ENCODE results near the gene ZSCAN22.
"Not testable (repeated sequence)": the region's sequence is repeated elsewhere in the genome, so short reads cannot be mapped to it uniquely, and the experiment has no call there.

The ZSCAN22 gene

GRCh38 chr19:58296104-58296503, 30.7 kb upstream of the ZSCAN22 start:
- Histone ChIP-seq H3K27me3 (ENCODE audit: control insufficient read depth in 1 of 2, insufficient read depth in 2 of 2, low read length in 2 of 2) (no peaks in the 10 kb centered on the region), H3K4me3 (ENCODE audit: low read length in 2 of 2) (no peak overlapping the region), H3K4me1 (ENCODE audit: control insufficient read depth, insufficient read depth, low read length) (no peaks in the 10 kb centered on the region), H3K9me3 (ENCODE audit: control insufficient read depth in 2 of 2, low read length in 2 of 2) (peaks cover 7 to 20% of the 10 kb centered on the region in 2 donors), H3K36me3 (ENCODE audit: control insufficient read depth in 2 of 2, insufficient read depth in 2 of 2, low read length in 2 of 2) (peaks cover 49 to 54% of the 10 kb centered on the region in 2 donors), H3K27ac (ENCODE audit: low read length) (no peak overlapping the region), H3K9ac (ENCODE audit: low read length in 2 of 2) (no peak overlapping the region)

GRCh38 chr19:58300620-58301019, 26.2 kb upstream of the ZSCAN22 start:
- H3K4me1 ChIP-seq (ENCODE audit: control insufficient read depth, insufficient read depth, low read length): no peaks in the 10 kb centered on the region
- H3K36me3 ChIP-seq (ENCODE audit: control insufficient read depth in 2 of 2, insufficient read depth in 2 of 2, low read length in 2 of 2): peaks cover 13 to 22% of the 10 kb centered on the region in 2 donors
- no peaks in the 10 kb centered on the region for H3K27me3 ChIP-seq (ENCODE audit: control insufficient read depth in 1 of 2, insufficient read depth in 2 of 2, low read length in 2 of 2)
- H3K4me3 ChIP-seq (ENCODE audit: low read length in 2 of 2): no peak overlapping the region
- H3K27ac ChIP-seq (ENCODE audit: low read length): no peak overlapping the region
- no peaks in the 10 kb centered on the region for H3K9me3 ChIP-seq (ENCODE audit: control insufficient read depth in 2 of 2, low read length in 2 of 2)
- H3K9ac ChIP-seq (ENCODE audit: low read length in 2 of 2): no peak overlapping the region

- peak overlapping the region; percentile 58 for H3K27ac ChIP-seq (ENCODE audit: low read length)
- H3K4me1 ChIP-seq (ENCODE audit: control insufficient read depth, insufficient read depth, low read length): peaks cover 10% of the 10 kb centered on the region
- peak overlapping the region in 1 of 2 donors; percentile 99 for H3K4me3 ChIP-seq (ENCODE audit: low read length in 2 of 2)
- peaks cover 23 to 28% of the 10 kb centered on the region in 2 donors for H3K36me3 ChIP-seq (ENCODE audit: control insufficient read depth in 2 of 2, insufficient read depth in 2 of 2, low read length in 2 of 2)
- peak overlapping the region in 1 of 2 donors; percentile 68 for H3K9ac ChIP-seq (ENCODE audit: low read length in 2 of 2)
- no peaks in the 10 kb centered on the region for H3K9me3 ChIP-seq (ENCODE audit: control insufficient read depth in 2 of 2, low read length in 2 of 2)
- no peaks in the 10 kb centered on the region for H3K27me3 ChIP-seq (ENCODE audit: control insufficient read depth in 1 of 2, insufficient read depth in 2 of 2, low read length in 2 of 2)
These were observed 22.5 kb upstream of the ZSCAN22 start for GRCh38 chr19:58304255-58304654.

DNA sequence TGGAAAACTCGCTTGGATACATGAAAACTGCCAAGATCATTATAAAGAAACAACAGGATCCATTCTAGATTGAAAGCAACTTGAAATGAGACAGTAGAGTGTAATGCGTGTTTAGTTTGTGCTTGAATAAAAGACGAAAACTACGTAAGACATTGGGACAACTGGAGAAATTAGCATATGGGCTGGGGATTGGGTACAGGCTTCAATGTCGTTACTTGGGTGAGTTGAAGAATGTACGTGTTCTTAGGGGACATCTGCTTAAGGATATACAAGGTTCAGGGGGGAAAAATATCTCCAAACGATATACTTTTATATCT, 22.1 kb upstream of the ZSCAN22 start:
- Histone ChIP-seq H3K9ac (ENCODE audit: low read length in 2 of 2) (peak overlapping the region; percentile 68 to 79), H3K27ac (ENCODE audit: low read length) (peak overlapping the region; percentile 58), H3K4me3 (ENCODE audit: low read length in 2 of 2) (peak overlapping the region; percentile 98 to 99), H3K9me3 (ENCODE audit: control insufficient read depth in 2 of 2, low read length in 2 of 2) (no peaks in the 10 kb centered on the region), H3K36me3 (ENCODE audit: control insufficient read depth in 2 of 2, insufficient read depth in 2 of 2, low read length in 2 of 2) (peaks cover 23 to 28% of the 10 kb centered on the region in 2 donors), H3K27me3 (ENCODE audit: control insufficient read depth in 1 of 2, insufficient read depth in 2 of 2, low read length in 2 of 2) (no peaks in the 10 kb centered on the region), H3K4me1 (ENCODE audit: control insufficient read depth, insufficient read depth, low read length) (peaks cover 10% of the 10 kb centered on the region)

GRCh38 chr19:58305065-58305931, 21.5 kb upstream of the ZSCAN22 start, which contains the start of gene ERVK3-1:
Gene ERVK3-1, plus strand, starts transcription at chr19:58305377. Its CDS starts 6,792 bp downstream, at chr19:58312169.
- peak within 1 kb of the TSS; percentile 98 to 99 for H3K4me3 ChIP-seq (ENCODE audit: low read length in 2 of 2)
- H3K27ac ChIP-seq (ENCODE audit: low read length): peak within 1 kb of the TSS; percentile 58
- H3K36me3 ChIP-seq (ENCODE audit: control insufficient read depth in 2 of 2, insufficient read depth in 2 of 2, low read length in 2 of 2): peaks cover 20 to 22% of the 10 kb centered on the region in 2 donors
- peak within 1 kb of the TSS; percentile 94 to 97 for H3K9ac ChIP-seq (ENCODE audit: low read length in 2 of 2)
- peaks cover 10% of the 10 kb centered on the region for H3K4me1 ChIP-seq (ENCODE audit: control insufficient read depth, insufficient read depth, low read length)
- no peaks in the 10 kb centered on the region for H3K9me3 ChIP-seq (ENCODE audit: control insufficient read depth in 2 of 2, low read length in 2 of 2)
- no peaks in the 10 kb centered on the region for H3K27me3 ChIP-seq (ENCODE audit: control insufficient read depth in 1 of 2, insufficient read depth in 2 of 2, low read length in 2 of 2)

GRCh38 chr19:58305932-58306323, 20.9 kb upstream of the ZSCAN22 start:
- Histone ChIP-seq H3K27me3 (ENCODE audit: control insufficient read depth in 1 of 2, insufficient read depth in 2 of 2, low read length in 2 of 2) (no peaks in the 10 kb centered on the region), H3K9ac (ENCODE audit: low read length in 2 of 2) (peak overlapping the region; percentile 94 to 97), H3K27ac (ENCODE audit: low read length) (peak overlapping the region; percentile 58), H3K9me3 (ENCODE audit: control insufficient read depth in 2 of 2, low read length in 2 of 2) (no peaks in the 10 kb centered on the region), H3K4me3 (ENCODE audit: low read length in 2 of 2) (peak overlapping the region; percentile 98 to 99), H3K36me3 (ENCODE audit: control insufficient read depth in 2 of 2, insufficient read depth in 2 of 2, low read length in 2 of 2) (peaks cover 15% of the 10 kb centered on the region in 2 donors), H3K4me1 (ENCODE audit: control insufficient read depth, insufficient read depth, low read length) (peaks cover 10% of the 10 kb centered on the region)

GRCh38 chr19:58307736-58308135, 19.1 kb upstream of the ZSCAN22 start:
- no peak overlapping the region for H3K4me3 ChIP-seq (ENCODE audit: low read length in 2 of 2)
- no peak overlapping the region for H3K27ac ChIP-seq (ENCODE audit: low read length)
- peaks cover 22 to 30% of the 10 kb centered on the region in 2 donors for H3K36me3 ChIP-seq (ENCODE audit: control insufficient read depth in 2 of 2, insufficient read depth in 2 of 2, low read length in 2 of 2)
- H3K27me3 ChIP-seq (ENCODE audit: control insufficient read depth in 1 of 2, insufficient read depth in 2 of 2, low read length in 2 of 2): no peaks in the 10 kb centered on the region
- no peaks in the 10 kb centered on the region for H3K9me3 ChIP-seq (ENCODE audit: control insufficient read depth in 2 of 2, low read length in 2 of 2)
- H3K4me1 ChIP-seq (ENCODE audit: control insufficient read depth, insufficient read depth, low read length): peaks cover 10% of the 10 kb centered on the region
- no peak overlapping the region for H3K9ac ChIP-seq (ENCODE audit: low read length in 2 of 2)

- not testable (repeated sequence) for H3K4me1 ChIP-seq (ENCODE audit: control insufficient read depth, insufficient read depth, low read length); H3K9ac ChIP-seq (ENCODE audit: low read length in 2 of 2); H3K27ac ChIP-seq (ENCODE audit: low read length); H3K4me3 ChIP-seq (ENCODE audit: low read length in 2 of 2); H3K27me3 ChIP-seq (ENCODE audit: control insufficient read depth in 1 of 2, insufficient read depth in 2 of 2, low read length in 2 of 2); H3K9me3 ChIP-seq (ENCODE audit: control insufficient read depth in 2 of 2, low read length in 2 of 2)
- H3K36me3 ChIP-seq (ENCODE audit: control insufficient read depth in 2 of 2, insufficient read depth in 2 of 2, low read length in 2 of 2): peaks cover 42 to 52% of the 10 kb centered on the region in 2 donors
These were observed 16.1 kb upstream of the ZSCAN22 start for GRCh38 chr19:58310685-58311084.

- Histone ChIP-seq H3K36me3 (ENCODE audit: control insufficient read depth in 2 of 2, insufficient read depth in 2 of 2, low read length in 2 of 2) (peaks cover 42 to 56% of the 10 kb centered on the region in 2 donors), H3K4me1 (ENCODE audit: control insufficient read depth, insufficient read depth, low read length) (peaks cover 3% of the 10 kb centered on the region), H3K27ac (ENCODE audit: low read length) (no peak overlapping the region), H3K27me3 (ENCODE audit: control insufficient read depth in 1 of 2, insufficient read depth in 2 of 2, low read length in 2 of 2) (no peaks in the 10 kb centered on the region), H3K4me3 (ENCODE audit: low read length in 2 of 2) (no peak overlapping the region), H3K9me3 (ENCODE audit: control insufficient read depth in 2 of 2, low read length in 2 of 2) (no peaks in the 10 kb centered on the region), H3K9ac (ENCODE audit: low read length in 2 of 2) (no peak overlapping the region)
These were observed 15.4 kb upstream of the ZSCAN22 start for GRCh38 chr19:58311345-58311865.

DNA sequence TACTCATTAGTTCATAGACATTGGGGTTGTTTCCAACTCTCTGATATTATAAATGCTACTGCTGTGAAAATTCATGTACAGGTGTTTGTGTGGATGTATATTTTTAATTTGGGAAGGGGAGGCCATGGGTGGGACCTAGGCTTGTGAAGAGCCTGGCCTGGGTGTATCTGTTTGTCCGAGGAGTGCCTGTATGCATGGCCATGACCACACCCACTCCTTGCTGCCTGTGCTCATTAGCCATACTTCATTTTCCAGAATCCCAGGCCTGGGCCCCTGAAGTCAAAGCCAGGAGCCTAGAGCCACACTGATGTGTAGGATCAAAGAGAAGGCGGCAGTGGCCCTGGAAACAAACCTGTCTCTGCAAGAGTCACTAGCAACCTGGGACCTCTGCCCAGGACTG, 11.2 kb upstream of the ZSCAN22 start:
- Histone ChIP-seq H3K4me3 (ENCODE audit: low read length in 2 of 2) (no peak overlapping the region), H3K9me3 (ENCODE audit: control insufficient read depth in 2 of 2, low read length in 2 of 2) (no peaks in the 10 kb centered on the region), H3K27me3 (ENCODE audit: control insufficient read depth in 1 of 2, insufficient read depth in 2 of 2, low read length in 2 of 2) (no peaks in the 10 kb centered on the region), H3K9ac (ENCODE audit: low read length in 2 of 2) (no peak overlapping the region), H3K36me3 (ENCODE audit: control insufficient read depth in 2 of 2, insufficient read depth in 2 of 2, low read length in 2 of 2) (peaks cover 41 to 44% of the 10 kb centered on the region in 2 donors), H3K4me1 (ENCODE audit: control insufficient read depth, insufficient read depth, low read length) (no peaks in the 10 kb centered on the region), H3K27ac (ENCODE audit: low read length) (no peak overlapping the region)

All from stomach smooth muscle (tissue), 2 donors.